HEK293 (cell line): ENCODE measurements around the gene ADIRF.

ENCODE experiments used
- KLF10 ChIP-seq: fragments of 450-650 bp; IDR thresholded peaks from 2 replicates; pipeline ENCODE4 v1.5.1; 2018; ENCODE audit warnings: missing biosample characterization, mild to moderate bottlenecking, missing genetic modification characterization
- ZNF302 ChIP-seq: fragments of 450-650 bp; formaldehyde crosslinking; IDR thresholded peaks from 2 replicates; pipeline ENCODE4 v1.5.1; 2016; ENCODE audit warnings: missing biosample characterization, missing genetic modification characterization, low read depth
- ZNF561 ChIP-seq: fragments of 450-650 bp; IDR thresholded peaks from 2 replicates; pipeline ENCODE4 v1.5.1; 2018; ENCODE audit warnings: missing biosample characterization, missing genetic modification characterization, borderline replicate concordance
- ZNF785 ChIP-seq: fragments of 450-650 bp; formaldehyde crosslinking; IDR thresholded peaks from 2 replicates; pipeline ENCODE4 v1.5.1; 2016; ENCODE audit warnings: missing biosample characterization, missing genetic modification characterization
- TF ChIP-seq, protein P1 (sequence below): fragments of 450-650 bp; formaldehyde crosslinking; IDR thresholded peaks from 2 replicates; pipeline ENCODE4 v1.5.1; 2016; ENCODE audit warnings: missing biosample characterization, missing genetic modification characterization

DNA sequence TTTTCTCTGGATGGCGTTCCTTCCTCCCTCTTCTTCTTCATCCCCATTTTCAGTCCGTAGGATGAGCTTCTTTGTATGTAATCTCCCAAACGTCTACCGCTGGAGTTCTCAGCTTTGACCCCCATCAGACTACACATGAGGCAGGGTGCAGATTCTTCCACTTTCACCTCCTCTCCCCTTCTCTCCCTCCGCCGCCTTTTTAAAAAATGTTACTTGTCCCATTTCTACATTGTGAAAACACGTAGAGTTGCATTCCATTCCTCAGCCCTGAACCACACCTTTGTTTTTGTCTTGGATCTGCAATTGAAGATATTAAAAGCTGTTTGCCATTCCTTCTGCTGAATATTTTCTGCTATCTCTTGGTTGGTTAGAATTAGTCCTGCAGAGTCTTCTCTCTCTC, 6.2 kb downstream of the ADIRF start:
- TF ChIP-seq ZNF302 (no peak), KLF10 (tag by site-specific recombination) (no peak), ZNF785 (no peak), ZNF561 (no peak)
- TF ChIP-seq, protein P1, sequence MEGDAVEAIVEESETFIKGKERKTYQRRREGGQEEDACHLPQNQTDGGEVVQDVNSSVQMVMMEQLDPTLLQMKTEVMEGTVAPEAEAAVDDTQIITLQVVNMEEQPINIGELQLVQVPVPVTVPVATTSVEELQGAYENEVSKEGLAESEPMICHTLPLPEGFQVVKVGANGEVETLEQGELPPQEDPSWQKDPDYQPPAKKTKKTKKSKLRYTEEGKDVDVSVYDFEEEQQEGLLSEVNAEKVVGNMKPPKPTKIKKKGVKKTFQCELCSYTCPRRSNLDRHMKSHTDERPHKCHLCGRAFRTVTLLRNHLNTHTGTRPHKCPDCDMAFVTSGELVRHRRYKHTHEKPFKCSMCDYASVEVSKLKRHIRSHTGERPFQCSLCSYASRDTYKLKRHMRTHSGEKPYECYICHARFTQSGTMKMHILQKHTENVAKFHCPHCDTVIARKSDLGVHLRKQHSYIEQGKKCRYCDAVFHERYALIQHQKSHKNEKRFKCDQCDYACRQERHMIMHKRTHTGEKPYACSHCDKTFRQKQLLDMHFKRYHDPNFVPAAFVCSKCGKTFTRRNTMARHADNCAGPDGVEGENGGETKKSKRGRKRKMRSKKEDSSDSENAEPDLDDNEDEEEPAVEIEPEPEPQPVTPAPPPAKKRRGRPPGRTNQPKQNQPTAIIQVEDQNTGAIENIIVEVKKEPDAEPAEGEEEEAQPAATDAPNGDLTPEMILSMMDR (tag by site-specific recombination): no peak
